HG03571 (cell line): ENCODE results near the gene CPXM2.

Experiments used
- ATAC-seq: cut with Tn5 transposase; IDR thresholded peaks from one replicate; pipeline ENCODE4 v1.9.1; 2021; ENCODE audit not compliant: unreplicated experiment

CPXM2 gene

DNA sequence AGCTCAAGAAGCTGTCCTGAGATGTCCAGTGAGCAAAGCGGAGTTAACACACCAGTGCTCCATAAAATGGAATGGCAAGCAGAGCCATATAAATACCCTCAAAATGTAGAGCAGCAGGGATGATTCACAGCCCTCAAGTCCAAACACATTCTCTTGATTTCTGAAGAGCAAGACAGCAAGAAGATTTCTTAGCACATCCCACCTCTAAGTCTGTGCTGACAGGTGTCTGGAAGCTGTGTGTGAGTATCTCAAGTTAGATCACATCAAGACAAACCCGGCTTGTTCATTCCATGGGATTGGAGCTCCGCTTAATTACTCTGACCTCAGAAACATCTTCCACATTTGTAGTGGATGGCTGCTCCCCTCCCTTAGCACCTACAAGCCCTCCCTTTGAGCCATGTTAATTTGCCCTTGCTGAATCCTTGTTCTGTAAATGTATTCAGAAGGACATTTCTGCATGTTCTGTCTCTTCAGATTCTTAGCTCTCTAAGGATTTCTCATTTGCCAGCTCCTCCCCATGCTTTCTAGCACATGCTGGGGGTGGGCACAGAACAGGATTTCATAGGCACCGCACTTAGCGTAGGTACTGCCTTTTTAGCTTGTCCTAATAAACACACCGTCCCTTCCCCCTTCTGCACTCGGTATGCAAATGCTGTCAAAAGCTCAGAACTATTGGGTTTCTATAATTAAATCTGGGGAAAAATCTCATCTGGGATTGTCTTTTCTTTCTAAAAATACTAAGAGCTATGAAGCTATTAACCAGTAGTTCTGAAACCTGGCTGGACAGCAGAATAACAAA is 112.7 kb downstream of the CPXM2 start:
- no peak for ATAC-seq

DNA sequence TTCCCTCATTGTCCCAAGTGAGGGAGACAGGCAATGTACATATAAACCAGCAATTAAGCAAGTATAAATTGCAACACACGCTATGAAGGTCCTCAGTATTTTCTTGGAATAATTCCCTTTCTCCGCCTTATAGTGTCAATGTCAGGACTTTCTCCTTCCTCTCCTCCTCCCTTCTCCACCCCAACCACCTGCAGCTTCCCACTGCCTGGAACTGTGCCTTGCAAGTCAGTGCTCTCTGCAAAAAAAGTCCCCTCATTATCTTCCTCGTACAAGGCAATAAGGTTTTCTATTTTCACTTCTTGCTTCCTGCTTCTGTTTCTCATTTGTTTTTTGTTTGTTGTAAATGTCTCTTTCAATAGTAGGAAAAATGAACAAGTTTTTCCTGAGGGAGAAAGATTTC is 113.7 kb downstream of the CPXM2 start:
- no peak for ATAC-seq

DNA sequence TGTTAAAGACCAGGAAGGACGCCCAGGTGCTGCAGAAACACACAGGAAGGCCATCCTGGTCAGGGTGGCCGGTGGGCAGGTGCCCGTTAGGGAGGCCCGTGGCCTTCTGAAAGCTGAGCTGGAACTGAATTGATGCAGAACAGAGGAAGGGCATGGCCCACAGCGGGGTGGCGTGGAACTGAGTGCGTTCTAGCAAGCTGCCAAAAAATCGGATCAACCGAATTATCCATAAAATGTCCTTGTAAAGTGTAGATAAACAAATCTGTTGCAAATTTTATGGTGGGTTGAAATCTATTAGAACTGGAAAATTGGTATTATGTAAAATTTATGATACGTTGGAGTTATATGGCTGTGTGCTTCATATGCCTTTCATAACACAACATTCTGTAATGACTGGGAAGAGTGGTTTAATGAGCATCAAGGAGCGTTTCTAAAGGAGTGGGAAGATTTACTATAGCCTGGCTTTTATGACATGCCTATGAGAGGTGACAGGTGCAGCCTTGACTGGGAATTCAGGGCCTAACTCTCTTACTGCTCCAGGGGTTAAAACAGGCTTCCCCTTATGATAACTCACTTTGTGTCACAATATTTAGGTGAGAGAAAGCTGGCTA is 117.4 kb downstream of the CPXM2 start:
- ATAC-seq = no peak

DNA sequence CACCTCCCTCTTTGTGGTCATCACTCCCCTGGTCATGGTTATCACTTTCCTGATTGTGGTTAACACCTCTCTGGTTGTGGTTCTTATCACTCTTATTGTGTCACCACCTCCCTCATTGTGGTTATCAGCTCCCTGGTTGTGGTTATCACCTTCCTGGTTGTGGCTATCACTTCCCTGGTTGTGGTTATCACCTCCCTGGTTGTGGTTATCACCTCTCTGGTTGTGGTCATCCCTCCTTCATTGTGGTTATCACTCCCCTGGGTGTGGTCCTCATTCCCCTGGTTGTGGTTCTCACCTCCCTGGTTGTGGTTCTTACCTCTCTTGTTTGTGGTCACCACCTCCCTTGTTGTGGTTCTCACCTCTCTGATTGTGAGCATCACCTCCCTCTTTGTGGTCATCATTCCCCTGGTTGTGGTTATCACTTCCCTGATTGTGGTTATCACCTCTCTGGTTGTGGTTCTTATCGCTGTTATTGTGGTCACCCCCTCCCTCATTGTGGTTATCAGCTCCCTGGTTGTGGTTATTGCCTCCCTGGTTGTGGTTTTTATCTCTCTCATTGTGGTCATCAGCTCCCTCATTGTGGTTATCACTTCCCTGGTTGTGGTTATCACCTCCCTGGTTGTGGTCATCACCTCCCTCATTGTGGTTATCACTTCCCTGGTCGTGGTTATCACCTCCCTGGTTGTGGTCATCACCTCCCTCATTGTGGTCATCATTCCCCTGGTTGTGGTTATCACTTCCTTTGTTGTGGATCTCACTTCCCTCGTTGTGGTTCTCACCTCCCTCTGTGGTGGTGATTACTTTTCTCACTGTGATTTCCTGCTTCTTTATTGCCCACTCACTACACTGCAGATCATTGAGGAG is 118.7 kb downstream of the CPXM2 start:
- ATAC-seq = no peak

DNA sequence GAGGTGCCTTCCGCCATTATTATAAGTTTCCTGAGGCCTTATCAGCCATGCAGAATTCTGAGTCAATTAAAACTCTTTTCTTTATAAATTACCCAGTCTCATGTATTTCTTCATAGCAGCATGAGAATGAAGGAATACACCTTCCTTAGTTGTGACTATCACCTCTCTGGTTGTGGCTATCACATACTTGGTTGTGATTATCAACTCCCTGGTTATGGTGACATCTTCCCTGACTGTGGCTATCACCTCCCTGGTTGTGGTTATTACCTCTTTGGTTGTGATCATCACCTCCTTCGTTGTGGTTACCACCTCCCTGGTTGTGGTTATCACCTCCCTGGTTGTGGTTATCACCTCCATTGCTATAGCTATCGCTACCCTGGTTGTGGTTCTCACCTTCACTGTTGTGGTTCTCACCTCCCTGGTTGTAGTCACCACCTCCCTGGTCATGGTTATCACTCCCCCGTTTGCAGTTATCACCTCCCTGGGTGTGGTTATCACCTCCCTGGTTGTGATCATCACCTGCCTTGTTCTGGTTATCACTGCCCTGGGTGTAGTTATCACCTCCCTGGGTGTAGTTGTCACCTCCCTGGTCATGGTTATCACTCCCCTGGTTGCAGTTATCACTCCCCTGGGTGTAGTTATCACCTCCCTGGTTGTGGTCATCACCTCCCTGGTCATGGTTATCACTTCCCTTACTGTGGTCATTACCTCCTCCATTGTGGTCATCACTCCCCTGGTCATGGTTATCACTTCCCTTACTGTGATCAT is 119.5 kb downstream of the CPXM2 start:
- ATAC-seq = no peak

DNA sequence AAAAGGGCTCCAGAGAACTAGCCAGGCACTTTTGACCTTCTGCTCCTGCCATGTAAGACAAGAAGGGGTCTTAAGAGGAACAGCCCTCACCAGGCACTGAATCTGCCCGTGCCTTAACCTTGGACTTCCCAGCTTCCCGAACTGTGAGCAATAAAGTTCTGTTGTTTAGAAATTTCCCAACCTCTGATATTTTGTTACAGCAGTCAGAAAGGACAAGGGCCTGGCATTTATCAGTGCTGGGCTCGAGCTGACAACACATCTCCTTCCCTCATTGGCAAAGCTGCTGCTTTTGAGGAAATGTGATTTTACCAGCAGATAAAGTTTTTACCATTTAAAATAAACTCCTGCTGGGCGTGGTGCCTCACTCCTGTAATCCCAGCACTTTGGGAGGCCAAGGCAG is 122.0 kb downstream of the CPXM2 start:
- ATAC-seq = no peak

DNA sequence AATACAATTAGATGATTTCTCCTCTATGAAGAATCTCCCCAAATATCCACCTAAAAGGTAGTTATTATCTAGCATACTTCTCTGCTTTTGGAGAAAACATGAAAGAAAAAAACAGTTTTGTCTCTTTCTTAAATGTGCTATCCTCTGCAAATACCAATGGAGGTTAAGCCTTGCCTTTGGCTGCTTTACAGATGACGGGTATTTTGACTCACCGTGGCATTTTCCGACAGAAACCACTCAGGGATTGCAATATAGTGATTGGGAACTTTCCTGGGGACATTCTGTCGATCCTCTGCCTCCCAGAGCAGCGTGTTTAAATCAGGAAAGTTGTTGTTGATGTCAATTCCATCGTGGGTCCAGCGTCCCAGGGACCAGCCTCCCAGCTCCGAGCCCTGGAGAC is 124.8 kb downstream of the CPXM2 start:
- ATAC-seq = no peak

DNA sequence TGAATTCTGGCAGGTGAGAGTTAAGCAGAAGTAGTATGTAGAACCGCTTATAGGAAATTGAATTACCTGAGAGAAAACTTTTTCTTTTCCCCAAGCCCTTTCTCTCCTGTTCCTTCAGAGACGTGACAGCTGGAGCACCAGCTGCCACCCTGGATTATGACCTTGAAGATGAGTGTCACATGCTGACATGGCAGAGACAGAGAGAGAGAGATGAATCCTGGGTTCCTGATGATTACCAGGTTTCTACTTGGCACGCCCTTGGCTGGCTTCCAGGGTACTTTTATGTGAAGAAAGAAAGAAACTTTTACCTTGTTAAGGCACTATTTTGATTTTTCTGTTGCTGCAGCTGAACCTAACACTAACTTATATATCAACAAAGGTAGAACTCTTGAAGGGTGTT is 125.6 kb downstream of the CPXM2 start:
- no peak for ATAC-seq

DNA sequence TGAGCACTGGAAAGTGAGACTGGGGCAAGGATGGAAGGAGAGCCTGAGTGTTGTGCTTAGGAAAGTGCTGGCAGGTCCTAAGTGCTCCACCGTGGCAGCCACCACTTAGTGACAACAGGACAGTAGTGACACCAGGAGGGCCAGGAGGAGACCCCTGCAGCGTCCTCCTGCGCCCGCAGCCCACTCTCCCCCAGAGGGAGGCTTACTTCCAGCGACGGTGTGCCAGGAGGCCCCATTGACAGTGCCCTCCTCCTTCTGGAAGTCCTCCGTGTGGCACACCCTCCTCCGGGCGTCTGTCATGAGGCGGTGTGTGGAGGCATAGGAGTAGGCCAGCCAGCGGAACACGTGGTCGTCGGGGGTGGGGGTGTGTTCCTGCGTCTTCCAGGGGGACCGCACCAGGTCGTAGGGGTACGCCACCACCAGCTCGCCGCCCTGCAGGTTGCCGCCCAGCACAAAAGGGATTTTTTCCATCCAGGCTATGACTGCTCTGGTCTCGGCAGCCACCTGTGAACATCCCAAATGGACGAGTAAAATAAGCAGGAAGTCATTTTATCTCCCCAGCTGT is 129.9 kb downstream of the CPXM2 start:
- no peak for ATAC-seq

DNA sequence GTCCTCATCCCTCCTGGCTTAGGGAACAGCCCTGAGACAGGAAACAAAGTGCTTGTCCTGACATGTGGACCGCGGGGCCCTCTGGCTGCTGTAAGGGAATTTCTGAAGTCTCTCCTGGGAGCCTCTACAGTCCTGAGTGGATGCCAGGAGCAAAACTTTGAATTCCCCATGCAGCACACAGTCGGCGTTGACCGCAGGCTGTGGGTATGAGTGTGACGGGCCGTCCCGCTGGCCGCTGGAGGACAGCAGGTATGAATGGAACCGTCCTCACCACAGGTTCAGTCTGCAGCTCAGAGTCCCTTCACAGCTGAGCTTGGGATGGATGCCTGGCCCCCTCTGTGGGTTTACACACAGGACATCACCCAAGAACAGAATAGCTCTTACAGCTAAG is 130.6 kb downstream of the CPXM2 start:
- no peak for ATAC-seq

DNA sequence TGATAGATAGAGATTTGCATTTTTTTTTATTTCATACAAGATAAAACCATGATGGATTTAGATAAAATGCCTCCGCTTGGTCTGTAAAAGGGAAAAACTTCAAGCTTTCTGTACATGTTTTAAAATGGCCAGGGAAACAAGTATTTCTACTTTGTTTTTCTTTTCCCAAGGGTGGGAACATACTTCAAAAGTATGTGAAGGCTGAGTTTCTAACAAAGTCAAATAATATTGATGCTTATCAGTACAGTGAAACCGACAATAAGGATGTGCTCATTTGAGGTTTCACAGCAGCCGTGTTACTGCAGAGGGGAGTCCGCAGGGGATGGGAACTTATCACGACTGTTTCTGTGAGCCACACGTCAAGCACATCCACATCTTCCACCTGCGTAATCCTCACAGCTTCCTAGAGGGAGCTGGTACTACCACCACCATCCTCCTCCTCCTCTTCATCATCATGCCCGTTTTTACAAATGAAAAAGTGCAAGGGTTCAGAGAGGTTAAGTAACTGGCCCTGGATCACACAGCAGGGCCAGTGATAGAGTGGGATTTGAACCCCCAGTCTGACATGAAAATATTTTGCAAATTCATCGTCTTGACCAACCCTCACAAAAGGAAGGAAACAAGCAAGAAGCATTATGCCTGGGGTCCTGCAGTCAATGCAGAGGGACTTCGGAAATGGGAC is 131.1 kb downstream of the CPXM2 start:
- no peak for ATAC-seq

DNA sequence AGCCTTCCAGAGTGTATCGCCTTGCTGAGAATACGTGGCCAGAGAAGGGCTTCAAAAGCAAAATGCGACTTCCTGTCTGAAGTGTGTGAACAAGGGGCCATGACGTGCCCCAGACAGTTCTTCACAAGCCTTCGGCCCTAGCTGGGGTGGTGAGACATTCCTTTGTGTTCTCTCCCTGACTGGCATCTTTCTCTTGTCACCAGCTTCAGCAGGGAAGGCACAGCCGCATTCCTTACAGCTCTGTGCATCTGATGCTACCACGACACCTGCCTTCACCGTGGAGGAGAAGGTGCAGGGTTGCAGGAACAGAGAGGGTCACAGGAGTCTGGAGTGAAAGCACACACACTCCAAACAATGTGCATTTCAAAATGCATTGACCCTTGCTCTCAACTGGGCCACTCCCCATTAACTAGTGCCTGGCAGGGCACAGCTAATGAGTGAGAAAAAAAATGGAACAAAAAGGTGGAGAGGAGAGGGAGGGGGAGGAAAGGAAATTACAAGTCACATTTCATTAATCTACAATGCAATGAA is 132.0 kb downstream of the CPXM2 start:
- ATAC-seq = no peak

DNA sequence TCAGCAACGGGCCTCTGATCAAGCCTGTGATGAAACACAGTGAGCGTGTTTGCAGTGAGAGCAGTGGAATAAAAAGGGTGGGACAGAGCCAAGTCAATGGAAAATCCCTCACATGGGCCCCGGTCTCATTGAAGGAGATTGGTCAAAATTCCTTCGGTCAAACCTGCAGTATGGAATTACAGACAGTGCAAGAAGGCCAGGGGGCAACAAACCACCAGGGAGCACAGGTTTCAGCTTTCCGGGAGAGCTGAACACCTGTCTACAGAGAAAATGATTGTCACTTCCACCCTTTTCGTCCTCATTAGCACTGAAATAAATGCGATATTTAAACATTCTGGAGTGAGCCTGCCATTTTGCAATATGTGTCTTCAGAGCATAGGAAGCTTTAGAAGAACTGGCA is 132.6 kb downstream of the CPXM2 start:
- ATAC-seq = no peak

DNA sequence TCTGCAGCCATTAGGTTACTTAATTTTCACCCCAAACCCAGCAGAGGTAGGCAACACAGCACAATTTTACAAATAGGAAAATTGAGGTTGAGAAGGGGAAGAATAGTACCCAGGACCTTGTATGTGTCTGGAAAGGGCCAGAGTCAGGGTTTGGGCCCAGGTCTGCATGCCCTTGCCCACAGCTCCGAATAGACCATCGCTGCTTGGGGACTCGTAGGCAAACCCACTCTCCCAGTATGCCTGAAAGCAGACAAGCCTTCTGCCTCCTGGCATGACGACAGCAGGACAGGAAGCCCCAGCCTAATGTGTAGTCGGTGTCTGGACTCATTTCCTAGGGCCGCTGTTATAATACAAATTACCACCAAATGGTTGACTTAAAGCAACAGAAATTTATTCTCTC is 133.8 kb downstream of the CPXM2 start:
- no peak for ATAC-seq

DNA sequence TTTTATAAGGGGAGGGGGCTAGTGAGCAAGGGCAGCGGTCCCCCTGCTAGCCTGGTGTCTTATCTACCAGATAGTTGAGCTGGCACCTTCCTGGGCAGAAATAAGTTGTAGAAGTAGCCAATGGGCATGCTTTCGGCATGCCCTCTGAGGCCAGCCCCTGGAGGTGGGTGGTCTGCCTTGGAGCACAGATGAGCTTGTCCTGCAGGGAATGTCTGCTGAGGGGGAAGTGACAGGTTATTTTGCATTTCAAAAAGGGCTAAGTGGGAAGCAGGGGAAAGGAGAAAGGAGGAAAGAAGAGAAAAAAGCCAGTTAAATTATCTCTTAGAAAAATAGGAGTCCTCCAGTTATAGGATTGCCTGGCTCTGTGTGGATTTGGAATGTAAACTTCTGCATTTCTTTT is 136.5 kb downstream of the CPXM2 start:
- no peak for ATAC-seq

DNA sequence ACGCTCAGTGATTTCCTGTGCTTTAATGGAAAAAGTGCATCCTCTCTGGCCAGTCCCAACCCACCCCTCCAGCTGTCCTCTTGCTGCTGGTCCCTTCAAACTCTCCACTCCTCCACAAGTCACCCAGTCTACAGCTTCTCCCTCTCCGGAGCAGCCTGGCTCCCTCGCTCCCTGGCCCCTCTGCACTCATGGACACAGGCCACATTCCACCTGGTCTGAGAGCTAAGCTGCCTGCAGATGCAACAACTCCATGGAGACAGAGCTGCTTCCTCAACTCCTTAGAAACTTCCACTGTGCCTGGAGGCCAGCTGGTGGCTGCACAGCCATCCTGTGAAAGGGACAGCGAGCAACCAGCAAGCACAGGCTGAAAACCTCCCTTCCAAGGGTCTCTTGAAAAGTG is 137.5 kb downstream of the CPXM2 start:
- ATAC-seq = no peak

DNA sequence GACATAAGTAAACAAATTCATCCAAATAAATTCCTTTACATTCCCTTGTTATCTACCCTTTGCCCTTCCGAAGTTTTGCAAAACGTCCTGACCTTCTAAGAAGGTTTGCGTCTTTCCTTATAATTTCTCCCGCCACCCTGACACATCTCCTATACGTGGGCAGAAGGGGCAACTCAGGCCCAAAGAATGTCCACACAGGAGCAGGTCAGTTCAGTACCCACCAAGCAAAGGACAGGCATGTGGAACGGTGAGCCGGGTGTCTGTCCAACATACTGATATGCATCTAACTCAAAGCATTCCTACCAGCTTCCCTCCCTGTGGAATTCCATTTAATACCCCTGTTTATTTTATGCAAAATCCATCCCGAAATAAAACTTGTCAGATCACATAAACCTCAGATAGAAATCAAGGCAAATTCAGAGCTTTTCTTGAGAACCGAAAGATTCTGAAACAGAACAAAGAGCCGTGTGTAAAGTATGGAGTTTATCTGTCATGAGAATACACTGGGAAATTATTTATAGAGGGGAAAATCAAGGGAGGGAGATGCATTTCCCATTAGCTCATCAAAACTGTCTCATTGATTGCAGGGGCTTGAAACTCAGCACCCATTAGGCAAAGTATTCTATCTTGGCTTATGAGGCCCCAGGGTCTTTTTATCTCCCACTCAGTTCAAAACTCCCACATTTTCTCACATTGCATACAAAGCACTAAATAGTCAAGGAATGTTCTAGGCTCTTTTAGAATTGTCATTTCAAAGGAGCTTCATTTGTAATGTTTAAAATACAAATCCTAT is 140.1 kb downstream of the CPXM2 start:
- no peak for ATAC-seq

DNA sequence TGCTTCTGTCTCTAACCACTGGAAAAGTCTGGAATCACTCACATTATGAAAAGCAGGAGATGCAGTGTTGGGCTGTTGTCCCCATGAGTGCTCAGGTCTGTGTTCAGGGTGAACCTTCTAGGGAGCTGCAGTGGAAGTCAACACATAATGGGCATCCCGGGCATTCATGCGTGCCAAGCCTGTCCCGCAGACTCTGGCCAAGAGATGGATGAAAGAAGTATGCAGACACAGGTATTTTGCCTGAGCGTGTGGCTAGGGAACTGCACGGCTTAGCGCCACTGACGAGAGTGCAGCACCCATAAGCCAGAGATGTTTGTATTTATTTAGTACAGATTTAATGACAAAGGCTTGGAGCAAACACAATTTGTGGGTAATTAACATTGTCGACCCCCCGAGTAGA is 140.7 kb downstream of the CPXM2 start:
- no peak for ATAC-seq

DNA sequence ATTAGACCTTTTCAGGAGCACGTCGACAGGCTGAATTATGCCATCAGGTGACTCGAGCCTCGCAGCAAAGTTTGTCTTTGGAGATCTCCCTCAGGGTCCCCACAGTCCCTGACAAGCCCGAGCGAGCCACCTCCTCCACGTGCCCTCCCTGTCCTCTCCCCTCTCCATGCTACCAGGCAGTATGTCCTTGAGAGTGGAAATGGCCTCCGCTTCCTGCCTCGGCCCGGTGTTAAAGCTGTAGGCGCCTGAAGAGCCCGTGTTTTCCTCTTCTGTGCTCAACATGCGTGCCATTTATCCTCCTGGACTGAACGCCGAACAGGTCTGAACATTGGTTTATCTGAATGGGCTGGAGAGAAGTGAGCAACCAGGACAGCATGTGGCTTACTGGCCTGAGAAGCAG is 142.9 kb downstream of the CPXM2 start:
- no peak for ATAC-seq
